ENCODE data around the gene RENBP.

DNA sequence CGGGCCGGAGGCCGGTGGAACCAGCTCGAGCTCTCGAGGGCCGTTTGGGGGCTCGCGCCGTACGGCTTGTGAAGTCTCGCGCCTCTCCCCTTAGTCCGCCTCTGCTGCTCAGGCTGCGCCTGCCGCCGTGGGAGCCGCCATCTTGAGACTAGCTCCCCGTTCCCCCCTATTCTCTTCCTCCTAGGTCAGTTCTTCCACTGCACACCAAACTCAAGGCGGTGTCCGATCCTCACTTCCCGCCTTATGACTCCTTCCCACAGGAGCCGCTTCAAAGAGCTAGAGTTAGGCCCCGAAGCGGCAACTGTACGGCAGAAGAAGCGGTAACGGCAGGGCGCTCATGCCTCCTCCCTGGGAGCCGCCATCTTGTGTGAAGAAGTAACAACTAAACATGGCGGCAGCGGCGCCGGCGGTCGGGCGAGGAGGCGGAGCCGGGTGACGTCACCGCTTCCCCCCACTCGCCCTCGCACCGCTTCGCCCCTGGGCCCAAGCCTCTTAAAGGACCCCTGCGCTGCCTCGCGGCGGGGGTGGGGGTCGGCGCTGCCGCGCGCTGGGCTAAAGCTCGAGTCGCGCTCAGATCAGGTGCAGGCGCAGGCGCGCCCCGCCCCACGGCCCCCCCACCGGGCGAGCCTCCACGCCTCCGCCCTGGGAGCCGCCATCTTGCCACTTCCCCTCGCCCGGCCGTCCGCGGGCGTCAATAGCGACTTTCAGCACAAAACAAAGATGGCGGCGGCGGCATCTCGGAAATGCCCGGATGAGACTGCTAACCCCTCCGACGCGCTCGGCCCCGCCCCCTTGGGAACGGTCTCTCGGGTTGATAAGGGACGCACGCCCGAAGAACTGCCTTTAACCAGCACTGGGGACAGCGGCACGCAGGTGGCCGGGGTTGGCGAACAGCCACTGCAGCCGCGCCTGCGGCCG lies 27.3 kb upstream of the RENBP start, which contains the start of gene HCFC1:
- TF ChIP-seq CTCF (conservative IDR thresholded peaks at IDR 0.05; ENCODE audit: low read depth, low read length) (no peak), EZH2 (IDR thresholded peaks at IDR 0.05; ENCODE audit: borderline replicate concordance, low read depth, low read length, poor library complexity, severe bottlenecking) (no peak)

Data from A673 (cell line).